ENCODE results near the gene RAB11A.

RAB11A gene

GRCh38 chr15:65925338-65925737 is 56.0 kb downstream of the RAB11A start:
- no peak overlapping the region for H3K4me2 ChIP-seq (ENCODE audit: insufficient read depth, low read length, poor library complexity, severe bottlenecking)
- DNase-seq (ENCODE audit: low spot score) = no peak
- no peak overlapping the region for H4K91ac ChIP-seq (ENCODE audit: low read depth, low read length, poor library complexity)
- no peak overlapping the region for H3K14ac ChIP-seq (ENCODE audit: low read length)
- no CpG with 5 or more reads among the region's 1 CpG for WGBS, 2 donors (ENCODE audit: extremely low coverage in 2 of 2, insufficient read length in 2 of 2, insufficient replicate concordance in 1 of 2)
- no peak overlapping the region for H3K4me3 ChIP-seq (ENCODE audit: low read length in 2 of 2)
- H3K36me3 ChIP-seq (replicated peaks in 1 of 2; ENCODE audit: control insufficient read depth in 2 of 2, insufficient read depth in 2 of 2, low read length in 2 of 2) = no peaks in the 10 kb centered on the region
- H2BK15ac ChIP-seq (ENCODE audit: low read length) = no peak overlapping the region
- H3K79me1 ChIP-seq (ENCODE audit: low read depth, low read length) = no peaks in the 10 kb centered on the region
- H2BK12ac ChIP-seq (ENCODE audit: low read length) = no peak overlapping the region
- no peak overlapping the region for H3K4ac ChIP-seq (ENCODE audit: low read length)
- H3K18ac ChIP-seq (ENCODE audit: low read length) = no peak overlapping the region
- no peak overlapping the region for H2BK5ac ChIP-seq (ENCODE audit: low read length)
- no peak overlapping the region for H2AFZ ChIP-seq (ENCODE audit: low read length)
- H3K9me3 ChIP-seq (replicated peaks in 1 of 2; ENCODE audit: control insufficient read depth in 2 of 2, insufficient read depth in 1 of 2, low read depth in 1 of 2, low read length in 2 of 2) = no peaks in the 10 kb centered on the region
- no peak overlapping the region for H3K9ac ChIP-seq (ENCODE audit: low read depth, low read length, poor library complexity)
- no peak overlapping the region for H2BK120ac ChIP-seq (ENCODE audit: low read depth, low read length)
- no peak overlapping the region for H2AK5ac ChIP-seq (ENCODE audit: low read depth, low read length)
- H3K23ac ChIP-seq (ENCODE audit: low read depth, low read length, poor library complexity) = no peak overlapping the region
- H3K27me3 ChIP-seq (ENCODE audit: control insufficient read depth in 3 of 3, insufficient read depth in 3 of 3, low read depth in 1 of 3, low read length in 3 of 3) = no peaks in the 10 kb centered on the region
- no peak overlapping the region for H3K27ac ChIP-seq (replicated peaks; ENCODE audit: low read length)
- no peak overlapping the region for H4K8ac ChIP-seq (ENCODE audit: low read depth, low read length)
- H3K4me1 ChIP-seq (ENCODE audit: control insufficient read depth in 2 of 2, insufficient read depth in 1 of 2, low read depth in 1 of 2, low read length in 2 of 2) = no peaks in the 10 kb centered on the region

GRCh38 chr15:65926459-65926858 is 57.2 kb downstream of the RAB11A start:
- WGBS, 2 donors (ENCODE audit: extremely low coverage in 2 of 2, insufficient read length in 2 of 2, insufficient replicate concordance in 1 of 2) = no CpG with 5 or more reads among the region's 1 CpG
- no peak overlapping the region for H3K9ac ChIP-seq (ENCODE audit: low read depth, low read length, poor library complexity)
- peak overlapping the region in 1 of 2 donors; percentile 43 for H3K4me3 ChIP-seq (ENCODE audit: low read length in 2 of 2)
- no peak overlapping the region for H3K4me2 ChIP-seq (ENCODE audit: insufficient read depth, low read length, poor library complexity, severe bottlenecking)
- H3K4me1 ChIP-seq (ENCODE audit: control insufficient read depth in 2 of 2, insufficient read depth in 1 of 2, low read depth in 1 of 2, low read length in 2 of 2) = no peaks in the 10 kb centered on the region
- H3K9me3 ChIP-seq (replicated peaks in 1 of 2; ENCODE audit: control insufficient read depth in 2 of 2, insufficient read depth in 1 of 2, low read depth in 1 of 2, low read length in 2 of 2) = no peaks in the 10 kb centered on the region
- H3K79me1 ChIP-seq (ENCODE audit: low read depth, low read length) = no peaks in the 10 kb centered on the region
- H4K8ac ChIP-seq (ENCODE audit: low read depth, low read length) = no peak overlapping the region
- no peak overlapping the region for H4K91ac ChIP-seq (ENCODE audit: low read depth, low read length, poor library complexity)
- H3K27ac ChIP-seq (replicated peaks; ENCODE audit: low read length) = no peak overlapping the region
- no peak overlapping the region for H3K23ac ChIP-seq (ENCODE audit: low read depth, low read length, poor library complexity)
- H3K27me3 ChIP-seq (ENCODE audit: control insufficient read depth in 3 of 3, insufficient read depth in 3 of 3, low read depth in 1 of 3, low read length in 3 of 3) = no peaks in the 10 kb centered on the region
- no peak for DNase-seq (ENCODE audit: low spot score)
- no peak overlapping the region for H3K14ac ChIP-seq (ENCODE audit: low read length)
- no peak overlapping the region for H2AFZ ChIP-seq (ENCODE audit: low read length)
- H2BK5ac ChIP-seq (ENCODE audit: low read length) = no peak overlapping the region
- H2AK5ac ChIP-seq (ENCODE audit: low read depth, low read length) = no peak overlapping the region
- no peak overlapping the region for H3K18ac ChIP-seq (ENCODE audit: low read length)
- no peak overlapping the region for H2BK12ac ChIP-seq (ENCODE audit: low read length)
- no peak overlapping the region for H2BK120ac ChIP-seq (ENCODE audit: low read depth, low read length)
- H3K4ac ChIP-seq (ENCODE audit: low read length) = no peak overlapping the region
- no peak overlapping the region for H2BK15ac ChIP-seq (ENCODE audit: low read length)
- H3K36me3 ChIP-seq (replicated peaks in 1 of 2; ENCODE audit: control insufficient read depth in 2 of 2, insufficient read depth in 2 of 2, low read length in 2 of 2) = no peaks in the 10 kb centered on the region

- H2AFZ ChIP-seq (ENCODE audit: low read length) = no peak overlapping the region
- no peaks in the 10 kb centered on the region for H3K4me1 ChIP-seq (ENCODE audit: control insufficient read depth in 2 of 2, insufficient read depth in 1 of 2, low read depth in 1 of 2, low read length in 2 of 2)
- no peak overlapping the region for H3K23ac ChIP-seq (ENCODE audit: low read depth, low read length, poor library complexity)
- H3K79me1 ChIP-seq (ENCODE audit: low read depth, low read length) = no peaks in the 10 kb centered on the region
- no peak overlapping the region for H2BK15ac ChIP-seq (ENCODE audit: low read length)
- H2BK120ac ChIP-seq (ENCODE audit: low read depth, low read length) = no peak overlapping the region
- H3K18ac ChIP-seq (ENCODE audit: low read length) = no peak overlapping the region
- H3K4ac ChIP-seq (ENCODE audit: low read length) = no peak overlapping the region
- no peak overlapping the region for H2AK5ac ChIP-seq (ENCODE audit: low read depth, low read length)
- no peak overlapping the region for H2BK5ac ChIP-seq (ENCODE audit: low read length)
- no peak for DNase-seq (ENCODE audit: low spot score)
- H3K4me3 ChIP-seq (ENCODE audit: low read length in 2 of 2) = no peak overlapping the region
- H3K4me2 ChIP-seq (ENCODE audit: insufficient read depth, low read length, poor library complexity, severe bottlenecking) = no peak overlapping the region
- no CpG with 5 or more reads among the region's 1 CpG for WGBS, 2 donors (ENCODE audit: extremely low coverage in 2 of 2, insufficient read length in 2 of 2, insufficient replicate concordance in 1 of 2)
- H3K9me3 ChIP-seq (replicated peaks in 1 of 2; ENCODE audit: control insufficient read depth in 2 of 2, insufficient read depth in 1 of 2, low read depth in 1 of 2, low read length in 2 of 2) = no peaks in the 10 kb centered on the region
- no peak overlapping the region for H2BK12ac ChIP-seq (ENCODE audit: low read length)
- no peak overlapping the region for H3K9ac ChIP-seq (ENCODE audit: low read depth, low read length, poor library complexity)
- H4K91ac ChIP-seq (ENCODE audit: low read depth, low read length, poor library complexity) = no peak overlapping the region
- no peaks in the 10 kb centered on the region for H3K27me3 ChIP-seq (ENCODE audit: control insufficient read depth in 3 of 3, insufficient read depth in 3 of 3, low read depth in 1 of 3, low read length in 3 of 3)
- H4K8ac ChIP-seq (ENCODE audit: low read depth, low read length) = no peak overlapping the region
- no peak overlapping the region for H3K27ac ChIP-seq (replicated peaks; ENCODE audit: low read length)
- no peaks in the 10 kb centered on the region for H3K36me3 ChIP-seq (replicated peaks in 1 of 2; ENCODE audit: control insufficient read depth in 2 of 2, insufficient read depth in 2 of 2, low read length in 2 of 2)
- H3K14ac ChIP-seq (ENCODE audit: low read length) = no peak overlapping the region
These were observed 57.6 kb downstream of the RAB11A start for GRCh38 chr15:65926899-65927298.

- Histone ChIP-seq H2BK5ac (ENCODE audit: low read length) (no peak overlapping the region), H2AFZ (ENCODE audit: low read length) (no peak overlapping the region), H3K36me3 (replicated peaks in 1 of 2; ENCODE audit: control insufficient read depth in 2 of 2, insufficient read depth in 2 of 2, low read length in 2 of 2) (no peaks in the 10 kb centered on the region), H3K4me1 (ENCODE audit: control insufficient read depth in 2 of 2, insufficient read depth in 1 of 2, low read depth in 1 of 2, low read length in 2 of 2) (no peaks in the 10 kb centered on the region), H4K8ac (ENCODE audit: low read depth, low read length) (no peak overlapping the region), H3K18ac (ENCODE audit: low read length) (no peak overlapping the region), H3K9me3 (replicated peaks in 1 of 2; ENCODE audit: control insufficient read depth in 2 of 2, insufficient read depth in 1 of 2, low read depth in 1 of 2, low read length in 2 of 2) (no peaks in the 10 kb centered on the region), H2AK5ac (ENCODE audit: low read depth, low read length) (no peak overlapping the region), H3K9ac (ENCODE audit: low read depth, low read length, poor library complexity) (no peak overlapping the region), H3K23ac (ENCODE audit: low read depth, low read length, poor library complexity) (no peak overlapping the region), H2BK12ac (ENCODE audit: low read length) (no peak overlapping the region), H3K27me3 (ENCODE audit: control insufficient read depth in 3 of 3, insufficient read depth in 3 of 3, low read depth in 1 of 3, low read length in 3 of 3) (no peaks in the 10 kb centered on the region), H3K4ac (ENCODE audit: low read length) (no peak overlapping the region), H2BK120ac (ENCODE audit: low read depth, low read length) (no peak overlapping the region), H3K4me2 (ENCODE audit: insufficient read depth, low read length, poor library complexity, severe bottlenecking) (no peak overlapping the region), H3K79me1 (ENCODE audit: low read depth, low read length) (no peaks in the 10 kb centered on the region), H3K4me3 (ENCODE audit: low read length in 2 of 2) (no peak overlapping the region), H3K27ac (replicated peaks; ENCODE audit: low read length) (no peak overlapping the region), H2BK15ac (ENCODE audit: low read length) (no peak overlapping the region), H4K91ac (ENCODE audit: low read depth, low read length, poor library complexity) (no peak overlapping the region), H3K14ac (ENCODE audit: low read length) (no peak overlapping the region)
- no CpG with 5 or more reads among the region's 2 CpGs for WGBS, 2 donors (ENCODE audit: extremely low coverage in 2 of 2, insufficient read length in 2 of 2, insufficient replicate concordance in 1 of 2)
- DNase-seq (ENCODE audit: low spot score) = no peak
These were observed 58.3 kb downstream of the RAB11A start for GRCh38 chr15:65927545-65927944.
